CD4-positive, CD25-positive, alpha-beta regulatory T cell (primary cell): ENCODE measurements around the gene POFUT2. TPM values are rescaled to one million over a fixed set of nuclear protein-coding genes. Genes with fewer than 3 reads are reported as not detected.
A peak's percentile ranks its signal among the peaks of the same experiment; 100 is the strongest.

Source experiments
- ATAC-seq, 2 donors: fragments of 150-1000 bp; cut with Tn5 transposase; one replicate each; pipeline ENCODE4 v1.10.0; 2021; ENCODE audit warnings: low read depth in 2 of 2, moderate number of reproducible peaks in 2 of 2, moderate library complexity in 1 of 2
- DNase-seq, 3 donors: peaks; one replicate each; pipeline versions ENCODE4 v3.0.0 to v3.0.0-alpha.2; 2012 to 2022; ENCODE audit warnings: mixed read lengths in 1 of 3
- H3K27ac ChIP-seq: one replicate; pipeline ENCODE4 v1.7.0; 2013; ENCODE audit warnings: mild to moderate bottlenecking, low read length; ENCODE audit not compliant: insufficient read depth, poor library complexity, severe bottlenecking
- H3K27me3 ChIP-seq: one replicate; pipeline ENCODE4 v1.7.0; 2013; ENCODE audit warnings: low read length; ENCODE audit not compliant: control insufficient read depth, insufficient read depth
- H3K36me3 ChIP-seq: one replicate; pipeline ENCODE4 v1.7.0; 2013; ENCODE audit warnings: mild to moderate bottlenecking, low read length, moderate library complexity; ENCODE audit not compliant: control insufficient read depth, insufficient read depth
- H3K4me1 ChIP-seq: 2 replicates; pipeline ENCODE4 v1.7.0; 2013; ENCODE audit warnings: mild to moderate bottlenecking, low read length; ENCODE audit not compliant: insufficient read depth, control insufficient read depth, poor library complexity, severe bottlenecking
- H3K4me3 ChIP-seq: one replicate; pipeline ENCODE4 v1.7.0; 2013; ENCODE audit warnings: low read depth, mild to moderate bottlenecking, low read length, moderate library complexity
- H3K9me3 ChIP-seq, 2 experiments: 1 replicate in 1 of 2; 2 replicates in 1 of 2; pipeline ENCODE4 v1.7.0; 2013; ENCODE audit warnings: low read length in 2 of 2, mild to moderate bottlenecking in 1 of 2, moderate library complexity in 1 of 2; ENCODE audit not compliant: control insufficient read depth in 2 of 2
- H3K27ac Mint-ChIP-seq, 3 donors: one replicate each; pipeline ENCODE4 v1.8.0; 2020 to 2022; ENCODE audit warnings: mild to moderate bottlenecking in 3 of 3, mixed read lengths in 3 of 3, moderate library complexity in 2 of 3
- H3K27me3 Mint-ChIP-seq: one replicate; pipeline ENCODE4 v1.8.0; 2022; ENCODE audit warnings: mild to moderate bottlenecking, mixed read lengths
- H3K36me3 Mint-ChIP-seq: one replicate; pipeline ENCODE4 v1.8.0; 2020; ENCODE audit warnings: mixed read lengths
- H3K4me1 Mint-ChIP-seq, 4 donors: one replicate each; pipeline ENCODE4 v1.8.0; 2020 to 2022; ENCODE audit warnings: mixed read lengths in 4 of 4, mild to moderate bottlenecking in 1 of 4
- H3K4me3 Mint-ChIP-seq, 4 donors: one replicate each; pipeline ENCODE4 v1.8.0; 2020 to 2022; ENCODE audit warnings: mild to moderate bottlenecking in 4 of 4, mixed read lengths in 4 of 4, moderate library complexity in 3 of 4
- H3K9me3 Mint-ChIP-seq, 7 donors: one replicate each; pipeline ENCODE4 v1.8.0; 2020 to 2022; ENCODE audit warnings: mixed read lengths in 7 of 7, mild to moderate bottlenecking in 3 of 7, moderate library complexity in 2 of 7
- polyA plus RNA-seq, 4 donors: library from polyadenylated mRNA; unstranded; fragments of 300-500 nt; fragmentation: Illumina TruSeq; gene quantifications; one replicate each; pipeline ENCODE4 v1.2.3, GENCODE V29; 2021
- total RNA-seq: library from RNA; stranded (reverse); gene quantifications from one replicate; pipeline ENCODE4 v1.2.3, GENCODE V29; 2022

POFUT2 gene
- total and polyA plus RNA-seq, 5 donors from 2014 or later, result 2.6 to 55.6 (median 3.3) TPM

DNA sequence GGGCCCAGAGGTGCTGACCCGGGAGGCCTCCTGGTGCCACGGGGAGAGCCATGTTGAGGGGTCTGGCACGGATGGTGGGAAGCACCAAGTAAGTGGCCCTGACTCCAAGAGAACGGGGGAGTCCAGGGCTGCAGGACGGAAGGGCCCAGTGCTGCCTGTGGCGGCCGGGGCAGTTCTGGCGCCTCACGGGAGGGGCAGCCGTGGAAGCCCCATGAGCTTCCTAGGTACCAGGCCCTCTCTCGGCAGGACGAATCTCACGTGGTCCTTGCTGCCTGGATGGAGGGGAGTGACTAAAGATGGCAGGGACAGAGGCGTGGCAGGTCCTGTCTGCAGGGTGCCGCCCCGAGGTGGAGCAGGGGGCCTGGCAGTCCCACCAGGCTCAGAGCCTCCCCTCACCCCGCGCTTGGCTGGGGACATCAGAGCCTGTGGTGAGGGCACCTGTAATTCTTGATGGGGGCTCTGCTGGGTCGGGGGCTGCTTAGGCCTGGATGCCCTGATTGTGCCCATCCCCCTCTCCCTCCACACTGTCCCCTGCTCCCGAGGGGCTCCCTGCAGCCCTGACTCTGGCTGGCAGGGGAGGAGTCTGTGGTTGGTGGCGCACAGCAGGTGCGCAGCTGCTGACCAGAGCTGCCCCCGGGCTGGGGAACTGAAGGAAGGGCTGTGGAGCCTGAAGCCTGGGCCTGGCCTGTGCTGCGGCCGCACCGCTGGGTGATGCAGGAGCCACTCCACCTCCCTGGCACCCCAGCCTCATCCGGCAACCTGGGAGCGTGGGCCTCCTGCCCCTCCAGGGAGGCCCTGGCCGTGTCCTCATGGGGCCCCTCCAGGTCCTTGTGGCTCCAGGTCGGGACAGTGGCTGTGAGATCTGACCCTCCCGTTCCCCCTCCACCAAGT, 31.4 kb downstream of the POFUT2 start:
- no peak overlapping the region for H3K4me3 ChIP-seq
- no peak overlapping the region for H3K27ac ChIP-seq
- H3K27ac Mint-ChIP-seq, result no peak overlapping the region
- H3K4me1 ChIP-seq, result peaks cover 12% of the 10 kb centered on the region
- DNase-seq (no peak), ATAC-seq (no peak)
- H3K9me3 Mint-ChIP-seq, result no peaks in the 10 kb centered on the region
- peak overlapping the region in 1 of 4 donors; percentile 24 for H3K4me3 Mint-ChIP-seq
- no peaks in the 10 kb centered on the region for H3K27me3 ChIP-seq
- H3K4me1 Mint-ChIP-seq, result peaks cover 0 to 21% (median 0%) of the 10 kb centered on the region in 4 donors
- no peaks in the 10 kb centered on the region for H3K36me3 ChIP-seq
- H3K9me3 ChIP-seq, result no peaks in the 10 kb centered on the region
- peaks cover 8% of the 10 kb centered on the region for H3K27me3 Mint-ChIP-seq
- H3K36me3 Mint-ChIP-seq, result no peaks in the 10 kb centered on the region

GRCh38 chr21:45255381-45256020, 32.2 kb downstream of the POFUT2 start:
- H3K27me3 Mint-ChIP-seq, result peaks cover 8% of the 10 kb centered on the region
- no peaks in the 10 kb centered on the region for H3K36me3 ChIP-seq
- DNase-seq (peak in 1 of 3 donors; percentile 38), ATAC-seq (no peak)
- H3K27ac Mint-ChIP-seq, result no peak overlapping the region
- no peak overlapping the region for H3K27ac ChIP-seq
- no peaks in the 10 kb centered on the region for H3K36me3 Mint-ChIP-seq
- peaks cover 12% of the 10 kb centered on the region for H3K4me1 ChIP-seq
- H3K4me3 Mint-ChIP-seq, result peak overlapping the region in 1 of 4 donors; percentile 31
- no peaks in the 10 kb centered on the region for H3K9me3 Mint-ChIP-seq
- no peaks in the 10 kb centered on the region for H3K9me3 ChIP-seq
- H3K4me3 ChIP-seq, result no peak overlapping the region
- peaks cover 0 to 21% (median 1%) of the 10 kb centered on the region in 4 donors for H3K4me1 Mint-ChIP-seq
- no peaks in the 10 kb centered on the region for H3K27me3 ChIP-seq

GRCh38 chr21:45254460-45254930, 33.2 kb downstream of the POFUT2 start:
- H3K9me3 ChIP-seq, result no peaks in the 10 kb centered on the region
- no peak overlapping the region for H3K27ac Mint-ChIP-seq
- no peak overlapping the region for H3K4me3 Mint-ChIP-seq
- H3K36me3 ChIP-seq, result no peaks in the 10 kb centered on the region
- H3K27me3 Mint-ChIP-seq, result peaks cover 8% of the 10 kb centered on the region
- no peaks in the 10 kb centered on the region for H3K27me3 ChIP-seq
- no peak overlapping the region for H3K4me3 ChIP-seq
- ATAC-seq (no peak), DNase-seq (no peak)
- peaks cover 0 to 21% (median 3%) of the 10 kb centered on the region in 4 donors for H3K4me1 Mint-ChIP-seq
- no peak overlapping the region for H3K27ac ChIP-seq
- no peaks in the 10 kb centered on the region for H3K36me3 Mint-ChIP-seq
- H3K4me1 ChIP-seq, result peaks cover 12% of the 10 kb centered on the region
- H3K9me3 Mint-ChIP-seq, result no peaks in the 10 kb centered on the region

- Histone ChIP-seq H3K9me3 (no peaks in the 10 kb centered on the region), H3K36me3 (no peaks in the 10 kb centered on the region), H3K4me1 (peaks cover 12% of the 10 kb centered on the region), H3K4me3 (no peak overlapping the region), H3K27ac (no peak overlapping the region), H3K27me3 (no peaks in the 10 kb centered on the region)
- ATAC-seq, result no peak
- no peaks in the 10 kb centered on the region for H3K36me3 Mint-ChIP-seq
- no peak overlapping the region for H3K4me3 Mint-ChIP-seq
- peaks cover 0 to 21% (median 3%) of the 10 kb centered on the region in 4 donors for H3K4me1 Mint-ChIP-seq
- no peaks in the 10 kb centered on the region for H3K9me3 Mint-ChIP-seq
- no peak for DNase-seq
- H3K27me3 Mint-ChIP-seq, result peaks cover 8% of the 10 kb centered on the region
- no peak overlapping the region for H3K27ac Mint-ChIP-seq
These were observed 33.8 kb downstream of the POFUT2 start for GRCh38 chr21:45253633-45254459.

DNA sequence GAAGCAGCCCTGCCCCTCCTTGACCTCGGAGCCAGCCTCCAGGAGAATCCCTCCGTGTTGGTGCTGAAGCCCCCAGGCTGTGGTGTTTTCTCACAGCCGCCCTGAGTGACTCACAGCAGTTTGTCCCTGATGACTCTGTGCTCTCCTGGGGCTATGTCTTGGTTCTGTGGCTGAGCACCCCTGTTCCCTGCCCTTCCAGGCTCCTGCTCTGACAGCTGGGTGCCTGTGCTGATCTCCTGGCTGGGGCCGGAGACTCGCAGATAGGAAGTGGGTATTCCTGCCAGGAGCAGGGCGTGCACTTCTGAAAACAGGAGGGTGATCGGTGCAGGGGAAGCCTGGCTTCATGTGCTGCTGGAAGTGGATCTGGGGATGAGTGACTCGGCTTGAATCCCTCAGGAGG, 34.5 kb downstream of the POFUT2 start:
- Histone ChIP-seq H3K27ac (no peak overlapping the region), H3K36me3 (no peaks in the 10 kb centered on the region), H3K27me3 (no peaks in the 10 kb centered on the region), H3K4me3 (no peak overlapping the region), H3K9me3 (no peaks in the 10 kb centered on the region), H3K4me1 (peaks cover 12% of the 10 kb centered on the region)
- H3K4me3 Mint-ChIP-seq, result no peak overlapping the region
- H3K36me3 Mint-ChIP-seq, result no peaks in the 10 kb centered on the region
- H3K4me1 Mint-ChIP-seq, result peaks cover 0 to 21% (median 3%) of the 10 kb centered on the region in 4 donors
- H3K9me3 Mint-ChIP-seq, result no peaks in the 10 kb centered on the region
- peaks cover 8% of the 10 kb centered on the region for H3K27me3 Mint-ChIP-seq
- DNase-seq, result no peak
- no peak overlapping the region for H3K27ac Mint-ChIP-seq
- ATAC-seq, result no peak

DNA sequence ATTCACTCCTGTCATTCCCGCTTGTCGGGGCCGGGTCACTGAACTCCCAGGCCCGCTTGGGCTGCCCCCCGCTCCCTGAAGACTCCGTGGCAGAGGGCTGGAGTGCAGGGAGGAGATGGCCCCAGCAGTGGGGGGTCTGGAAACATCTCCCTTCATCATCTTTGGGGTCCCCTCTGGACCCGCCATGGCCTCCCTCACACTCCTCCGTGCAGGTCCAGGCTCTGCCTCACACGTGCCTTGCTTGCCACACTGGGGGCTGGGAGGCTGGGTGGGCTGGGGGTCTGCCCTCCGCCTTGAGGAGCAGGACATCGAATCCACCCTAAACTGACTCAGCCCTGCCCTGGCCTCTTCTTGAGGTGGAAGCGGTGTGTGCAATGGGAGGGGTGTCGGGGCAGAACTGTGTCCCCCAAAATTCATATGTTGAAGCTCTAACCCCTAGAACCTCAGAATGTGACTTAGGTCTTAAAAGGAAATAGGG, 35.2 kb downstream of the POFUT2 start:
- no peaks in the 10 kb centered on the region for H3K36me3 Mint-ChIP-seq
- peaks cover 0 to 21% (median 3%) of the 10 kb centered on the region in 4 donors for H3K4me1 Mint-ChIP-seq
- Histone ChIP-seq H3K36me3 (no peaks in the 10 kb centered on the region), H3K9me3 (no peaks in the 10 kb centered on the region), H3K4me1 (peaks cover 12% of the 10 kb centered on the region), H3K4me3 (no peak overlapping the region), H3K27ac (no peak overlapping the region), H3K27me3 (no peaks in the 10 kb centered on the region)
- H3K9me3 Mint-ChIP-seq, result no peaks in the 10 kb centered on the region
- H3K27ac Mint-ChIP-seq, result no peak overlapping the region
- H3K27me3 Mint-ChIP-seq, result peaks cover 8% of the 10 kb centered on the region
- DNase-seq (no peak), ATAC-seq (no peak)
- no peak overlapping the region for H3K4me3 Mint-ChIP-seq

- Mint-ChIP-seq H3K4me1 (peaks cover 0 to 16% (median 4%) of the 10 kb centered on the region in 4 donors), H3K27ac (no peak overlapping the region), H3K9me3 (no peaks in the 10 kb centered on the region), H3K4me3 (no peak overlapping the region), H3K36me3 (no peaks in the 10 kb centered on the region), H3K27me3 (peaks cover 8% of the 10 kb centered on the region)
- peaks cover 9% of the 10 kb centered on the region for H3K4me1 ChIP-seq
- ATAC-seq (no peak), DNase-seq (no peak)
- no peaks in the 10 kb centered on the region for H3K36me3 ChIP-seq
- no peaks in the 10 kb centered on the region for H3K9me3 ChIP-seq
- H3K27me3 ChIP-seq, result no peaks in the 10 kb centered on the region
- no peak overlapping the region for H3K27ac ChIP-seq
- H3K4me3 ChIP-seq, result no peak overlapping the region
These were observed 35.9 kb downstream of the POFUT2 start for GRCh38 chr21:45251635-45252447.
